ENCODE data around the gene NIPAL4. TPM values are rescaled to one million over a fixed set of nuclear protein-coding genes. Genes with fewer than 3 reads are reported as not detected.
A peak's percentile ranks its signal among the peaks of the same experiment; 100 is the strongest.
"Not testable (repeated sequence)": the region's sequence is repeated elsewhere in the genome, so short reads cannot be mapped to it uniquely, and the experiment has no call there.

The NIPAL4 gene
- 10 to 100 TPM in 1 of 2 donors, 1 to 10 TPM in 1; 5.4 to 15.1 TPM for polyA plus RNA-seq

DNA sequence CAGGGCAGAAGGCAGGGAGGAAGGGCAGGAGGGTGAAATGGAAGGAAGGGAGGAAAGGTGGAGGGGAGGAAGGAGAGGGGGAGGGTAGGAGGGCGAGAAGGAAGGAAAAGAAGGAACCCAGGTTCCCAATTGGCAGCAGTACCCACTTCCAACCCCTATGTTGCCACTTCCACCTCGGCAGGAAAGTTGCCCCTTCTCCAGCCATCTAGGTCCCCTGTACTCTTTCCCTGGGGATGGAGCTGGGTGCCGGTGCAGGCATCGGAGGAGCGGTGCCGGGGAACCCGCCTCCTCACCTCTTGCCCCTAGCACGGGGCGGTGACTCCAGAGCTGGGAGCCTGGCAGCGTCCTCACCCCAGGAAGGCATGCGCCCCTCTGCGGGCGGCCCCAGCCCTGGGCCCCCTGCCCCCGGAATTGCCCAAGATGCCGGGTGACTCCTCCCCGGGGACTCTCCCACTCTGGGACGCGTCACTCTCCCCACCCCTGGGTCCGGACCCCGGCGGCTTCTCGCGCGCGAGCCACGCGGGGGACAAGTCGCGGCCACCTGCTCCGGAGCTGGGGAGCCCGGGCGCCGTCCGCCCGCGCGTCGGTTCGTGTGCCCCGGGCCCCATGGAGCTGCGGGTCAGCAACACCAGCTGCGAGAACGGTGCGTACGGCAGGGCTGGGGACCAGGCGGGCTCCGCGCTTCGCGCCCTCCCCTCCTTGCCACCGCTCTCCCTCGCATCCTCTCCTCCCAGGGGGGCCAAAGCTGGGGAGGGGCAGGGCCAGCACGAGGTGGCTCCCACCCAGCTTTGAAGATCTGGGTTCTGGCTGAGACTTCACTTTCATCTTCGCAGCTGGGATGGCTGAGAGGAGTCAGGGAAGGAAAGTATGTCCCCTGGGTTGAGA lies at the start of gene NIPAL4:
NIPAL4 (plus strand) TSS at position 499 of the 885 bp plus-strand sequence; CDS start at position 607, 108 bp downstream.
- Histone ChIP-seq H3K4me3 (ENCODE audit: low read depth in 1 of 2, low read length in 2 of 2) (peak within 1 kb of the TSS; percentile 60 to 64), H3K27ac (ENCODE audit: low read depth in 2 of 2, low read length in 1 of 2) (peak within 1 kb of the TSS; percentile 22 to 76), H3K9me3 (ENCODE audit: control insufficient read depth in 2 of 2, insufficient read depth in 1 of 2, low read depth in 1 of 2, low read length in 1 of 2) (no peaks in the 10 kb centered on the region), H3K36me3 (ENCODE audit: control insufficient read depth in 2 of 2, insufficient read depth in 2 of 2, low read length in 1 of 2) (no peaks in the 10 kb centered on the region), H3K4me1 (ENCODE audit: control insufficient read depth in 2 of 2, insufficient read depth in 2 of 2, low read length in 1 of 2) (peaks cover 2 to 16% of the 10 kb centered on the region in 2 donors), H3K27me3 (ENCODE audit: control insufficient read depth in 1 of 2, insufficient read depth in 2 of 2, low read length in 2 of 2) (no peaks in the 10 kb centered on the region)
- WGBS, 2 donors, result 3% methylated on average over 45 to 54 of the region's 54 CpGs

DNA sequence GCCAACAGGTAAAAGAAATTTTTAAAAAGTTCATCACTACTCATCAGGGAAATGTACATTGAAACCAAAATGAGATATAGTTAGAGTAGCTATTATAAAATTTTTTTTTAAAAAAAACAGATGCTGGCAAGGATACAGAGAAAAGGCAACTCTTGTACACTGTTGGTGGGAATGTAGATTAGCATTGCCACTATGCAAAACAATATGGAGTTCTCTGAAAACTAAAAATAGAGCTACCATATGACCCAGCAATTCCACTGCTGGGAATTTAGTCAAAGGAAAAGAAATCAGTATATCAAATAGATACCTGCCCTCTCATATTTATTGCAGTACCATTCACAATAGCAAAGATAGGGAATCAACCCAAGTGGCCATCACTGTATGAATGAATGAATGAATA lies 44.2 kb upstream of the NIPAL4 start:
- Histone ChIP-seq H3K4me1 (ENCODE audit: control insufficient read depth in 2 of 2, insufficient read depth in 2 of 2, low read length in 1 of 2) (no peaks in the 10 kb centered on the region), H3K27ac (ENCODE audit: low read depth in 2 of 2, low read length in 1 of 2) (no peak overlapping the region), H3K27me3 (ENCODE audit: control insufficient read depth in 1 of 2, insufficient read depth in 2 of 2, low read length in 2 of 2) (no peaks in the 10 kb centered on the region)

GRCh38 chr5:157419521-157419920 lies 40.5 kb upstream of the NIPAL4 start:
- not testable (repeated sequence) for H3K36me3 ChIP-seq (ENCODE audit: control insufficient read depth in 2 of 2, insufficient read depth in 2 of 2, low read length in 1 of 2); H3K4me3 ChIP-seq (ENCODE audit: low read depth in 1 of 2, low read length in 2 of 2); H3K27me3 ChIP-seq (ENCODE audit: control insufficient read depth in 1 of 2, insufficient read depth in 2 of 2, low read length in 2 of 2); H3K4me1 ChIP-seq (ENCODE audit: control insufficient read depth in 2 of 2, insufficient read depth in 2 of 2, low read length in 1 of 2); H3K9me3 ChIP-seq (ENCODE audit: control insufficient read depth in 2 of 2, insufficient read depth in 1 of 2, low read depth in 1 of 2, low read length in 1 of 2); H3K27ac ChIP-seq (ENCODE audit: low read depth in 2 of 2, low read length in 1 of 2)
- WGBS, 2 donors, result 95 to 97% methylated on average over 22 to 30 of the region's 30 CpGs

More for the DNA sequence above, 44.2 kb upstream of the NIPAL4 start:
- Histone ChIP-seq H3K9me3 (ENCODE audit: control insufficient read depth in 2 of 2, insufficient read depth in 1 of 2, low read depth in 1 of 2, low read length in 1 of 2) (no peaks in the 10 kb centered on the region), H3K4me3 (ENCODE audit: low read depth in 1 of 2, low read length in 2 of 2) (no peak overlapping the region), H3K36me3 (ENCODE audit: control insufficient read depth in 2 of 2, insufficient read depth in 2 of 2, low read length in 1 of 2) (no peaks in the 10 kb centered on the region)

GRCh38 chr5:157429920-157430319 lies 30.1 kb upstream of the NIPAL4 start:
- not testable (repeated sequence) for H3K9me3 ChIP-seq (ENCODE audit: control insufficient read depth in 2 of 2, insufficient read depth in 1 of 2, low read depth in 1 of 2, low read length in 1 of 2); H3K27ac ChIP-seq (ENCODE audit: low read depth in 2 of 2, low read length in 1 of 2); H3K4me1 ChIP-seq (ENCODE audit: control insufficient read depth in 2 of 2, insufficient read depth in 2 of 2, low read length in 1 of 2); H3K27me3 ChIP-seq (ENCODE audit: control insufficient read depth in 1 of 2, insufficient read depth in 2 of 2, low read length in 2 of 2); H3K36me3 ChIP-seq (ENCODE audit: control insufficient read depth in 2 of 2, insufficient read depth in 2 of 2, low read length in 1 of 2); H3K4me3 ChIP-seq (ENCODE audit: low read depth in 1 of 2, low read length in 2 of 2)
- 95 to 96% methylated on average over 5 of the region's 5 CpGs for WGBS, 2 donors

- Histone ChIP-seq H3K4me1 (ENCODE audit: control insufficient read depth in 2 of 2, insufficient read depth in 2 of 2, low read length in 1 of 2) (no peaks in the 10 kb centered on the region), H3K36me3 (ENCODE audit: control insufficient read depth in 2 of 2, insufficient read depth in 2 of 2, low read length in 1 of 2) (no peaks in the 10 kb centered on the region), H3K9me3 (ENCODE audit: control insufficient read depth in 2 of 2, insufficient read depth in 1 of 2, low read depth in 1 of 2, low read length in 1 of 2) (no peaks in the 10 kb centered on the region), H3K4me3 (ENCODE audit: low read depth in 1 of 2, low read length in 2 of 2) (no peak overlapping the region), H3K27me3 (ENCODE audit: control insufficient read depth in 1 of 2, insufficient read depth in 2 of 2, low read length in 2 of 2) (no peaks in the 10 kb centered on the region), H3K27ac (ENCODE audit: low read depth in 2 of 2, low read length in 1 of 2) (no peak overlapping the region)
- WGBS, 2 donors, result 31% methylated on average over 4 of the region's 4 CpGs
Observed at GRCh38 chr5:157431544-157432200, 28.3 kb upstream of the NIPAL4 start.

- H3K9me3 ChIP-seq (ENCODE audit: control insufficient read depth in 2 of 2, insufficient read depth in 1 of 2, low read depth in 1 of 2, low read length in 1 of 2), result no peaks in the 10 kb centered on the region
- no peaks in the 10 kb centered on the region for H3K4me1 ChIP-seq (ENCODE audit: control insufficient read depth in 2 of 2, insufficient read depth in 2 of 2, low read length in 1 of 2)
- H3K27ac ChIP-seq (ENCODE audit: low read depth in 2 of 2, low read length in 1 of 2), result no peak overlapping the region
- H3K27me3 ChIP-seq (ENCODE audit: control insufficient read depth in 1 of 2, insufficient read depth in 2 of 2, low read length in 2 of 2), result no peaks in the 10 kb centered on the region
- no peaks in the 10 kb centered on the region for H3K36me3 ChIP-seq (ENCODE audit: control insufficient read depth in 2 of 2, insufficient read depth in 2 of 2, low read length in 1 of 2)
- WGBS, 2 donors, result 92 to 95% methylated on average over 4 of the region's 4 CpGs
- no peak overlapping the region for H3K4me3 ChIP-seq (ENCODE audit: low read depth in 1 of 2, low read length in 2 of 2)
Observed at GRCh38 chr5:157434096-157434495, 25.9 kb upstream of the NIPAL4 start.

- 66 to 71% methylated on average over 7 of the region's 7 CpGs for WGBS, 2 donors
- Histone ChIP-seq H3K36me3 (ENCODE audit: control insufficient read depth in 2 of 2, insufficient read depth in 2 of 2, low read length in 1 of 2) (no peaks in the 10 kb centered on the region), H3K4me3 (ENCODE audit: low read depth in 1 of 2, low read length in 2 of 2) (no peak overlapping the region), H3K9me3 (ENCODE audit: control insufficient read depth in 2 of 2, insufficient read depth in 1 of 2, low read depth in 1 of 2, low read length in 1 of 2) (no peaks in the 10 kb centered on the region), H3K27ac (ENCODE audit: low read depth in 2 of 2, low read length in 1 of 2) (no peak overlapping the region), H3K27me3 (ENCODE audit: control insufficient read depth in 1 of 2, insufficient read depth in 2 of 2, low read length in 2 of 2) (no peaks in the 10 kb centered on the region), H3K4me1 (ENCODE audit: control insufficient read depth in 2 of 2, insufficient read depth in 2 of 2, low read length in 1 of 2) (peaks cover 0 to 5% of the 10 kb centered on the region in 2 donors)
Observed at GRCh38 chr5:157443041-157443549, 16.9 kb upstream of the NIPAL4 start.

DNA sequence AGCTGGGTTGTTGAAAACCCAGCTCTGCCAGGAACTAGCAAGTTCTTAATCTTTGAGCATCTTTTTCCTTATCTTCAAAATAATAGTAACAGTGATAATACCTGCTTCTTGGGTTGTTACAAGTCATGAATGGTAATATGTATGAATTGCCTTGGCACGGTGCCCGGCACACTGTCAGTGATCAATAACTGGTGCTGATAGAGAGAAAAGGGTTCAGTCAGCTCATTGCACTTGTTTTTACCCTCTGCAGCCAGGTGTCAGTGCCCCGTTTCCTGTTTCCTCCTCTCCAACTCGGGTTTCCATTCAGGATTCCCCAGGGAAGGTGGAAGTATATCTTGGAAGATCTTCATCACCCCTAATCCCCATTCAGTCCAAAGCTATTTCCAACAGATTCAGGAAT lies 15.8 kb upstream of the NIPAL4 start:
- Histone ChIP-seq H3K4me3 (ENCODE audit: low read depth in 1 of 2, low read length in 2 of 2) (no peak overlapping the region), H3K27me3 (ENCODE audit: control insufficient read depth in 1 of 2, insufficient read depth in 2 of 2, low read length in 2 of 2) (no peaks in the 10 kb centered on the region), H3K9me3 (ENCODE audit: control insufficient read depth in 2 of 2, insufficient read depth in 1 of 2, low read depth in 1 of 2, low read length in 1 of 2) (no peaks in the 10 kb centered on the region), H3K36me3 (ENCODE audit: control insufficient read depth in 2 of 2, insufficient read depth in 2 of 2, low read length in 1 of 2) (no peaks in the 10 kb centered on the region), H3K4me1 (ENCODE audit: control insufficient read depth in 2 of 2, insufficient read depth in 2 of 2, low read length in 1 of 2) (peaks cover 0 to 6% of the 10 kb centered on the region in 2 donors), H3K27ac (ENCODE audit: low read depth in 2 of 2, low read length in 1 of 2) (no peak overlapping the region)
- WGBS, 2 donors, result 52 to 66% methylated on average over 4 of the region's 4 CpGs

DNA sequence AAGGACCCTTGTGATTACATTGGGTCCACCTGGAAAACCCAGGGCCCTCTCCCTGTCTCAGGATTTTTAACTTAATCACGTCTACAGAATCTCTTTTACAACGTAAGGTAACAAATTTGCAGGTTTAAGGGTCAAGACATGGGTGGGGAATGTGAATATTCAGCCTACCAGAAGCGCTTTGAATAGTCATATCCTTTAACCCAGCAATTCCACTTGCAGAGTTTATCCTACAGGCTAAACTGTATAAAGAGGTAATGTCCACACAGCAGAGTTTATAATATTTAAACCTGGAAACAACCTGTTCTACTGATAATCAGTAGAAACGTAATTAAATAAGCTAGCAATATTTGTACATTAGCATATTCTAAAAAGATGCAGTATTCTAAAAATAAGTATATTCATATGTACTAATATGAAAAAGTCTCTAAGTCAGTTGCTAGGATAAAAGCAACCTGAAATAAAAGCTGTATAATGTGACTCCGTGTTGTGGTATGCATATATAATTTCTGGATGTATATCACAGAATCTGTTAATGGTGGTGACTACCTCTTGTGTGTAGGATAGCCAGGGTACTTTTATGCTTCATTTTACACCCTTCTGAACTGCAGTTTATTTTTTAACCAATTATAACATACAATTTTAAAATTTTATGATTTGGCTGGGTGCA lies 14.1 kb upstream of the NIPAL4 start:
- no peak overlapping the region for H3K4me3 ChIP-seq (ENCODE audit: low read depth in 1 of 2, low read length in 2 of 2)
- no peak overlapping the region for H3K27ac ChIP-seq (ENCODE audit: low read depth in 2 of 2, low read length in 1 of 2)
- H3K27me3 ChIP-seq (ENCODE audit: control insufficient read depth in 1 of 2, insufficient read depth in 2 of 2, low read length in 2 of 2), result no peaks in the 10 kb centered on the region
- no peaks in the 10 kb centered on the region for H3K9me3 ChIP-seq (ENCODE audit: control insufficient read depth in 2 of 2, insufficient read depth in 1 of 2, low read depth in 1 of 2, low read length in 1 of 2)
- peaks cover 0 to 8% of the 10 kb centered on the region in 2 donors for H3K4me1 ChIP-seq (ENCODE audit: control insufficient read depth in 2 of 2, insufficient read depth in 2 of 2, low read length in 1 of 2)
- WGBS, 2 donors, result 83 to 91% methylated on average over 5 of the region's 5 CpGs
- H3K36me3 ChIP-seq (ENCODE audit: control insufficient read depth in 2 of 2, insufficient read depth in 2 of 2, low read length in 1 of 2), result no peaks in the 10 kb centered on the region
